ENCODE measurements around the gene FHIT. TPM values are rescaled to one million over a fixed set of nuclear protein-coding genes. Genes with fewer than 3 reads are reported as not detected.

Gene FHIT
- total and polyA plus RNA-seq, 7 donors: 2.4 to 10.2 (median 6.1) TPM

GRCh38 chr3:60754617-60755016 is 496.6 kb downstream of the FHIT start:
- H3K27me3 ChIP-seq: no peaks in the 10 kb centered on the region
- TF ChIP-seq EP300 (IDR thresholded peaks at IDR 0.05) (no peak), POLR2A (IDR thresholded peaks at IDR 0.05) (no peak), POLR2AphosphoS5 (IDR thresholded peaks at IDR 0.05) (no peak)
- TF ChIP-seq, protein P1, sequence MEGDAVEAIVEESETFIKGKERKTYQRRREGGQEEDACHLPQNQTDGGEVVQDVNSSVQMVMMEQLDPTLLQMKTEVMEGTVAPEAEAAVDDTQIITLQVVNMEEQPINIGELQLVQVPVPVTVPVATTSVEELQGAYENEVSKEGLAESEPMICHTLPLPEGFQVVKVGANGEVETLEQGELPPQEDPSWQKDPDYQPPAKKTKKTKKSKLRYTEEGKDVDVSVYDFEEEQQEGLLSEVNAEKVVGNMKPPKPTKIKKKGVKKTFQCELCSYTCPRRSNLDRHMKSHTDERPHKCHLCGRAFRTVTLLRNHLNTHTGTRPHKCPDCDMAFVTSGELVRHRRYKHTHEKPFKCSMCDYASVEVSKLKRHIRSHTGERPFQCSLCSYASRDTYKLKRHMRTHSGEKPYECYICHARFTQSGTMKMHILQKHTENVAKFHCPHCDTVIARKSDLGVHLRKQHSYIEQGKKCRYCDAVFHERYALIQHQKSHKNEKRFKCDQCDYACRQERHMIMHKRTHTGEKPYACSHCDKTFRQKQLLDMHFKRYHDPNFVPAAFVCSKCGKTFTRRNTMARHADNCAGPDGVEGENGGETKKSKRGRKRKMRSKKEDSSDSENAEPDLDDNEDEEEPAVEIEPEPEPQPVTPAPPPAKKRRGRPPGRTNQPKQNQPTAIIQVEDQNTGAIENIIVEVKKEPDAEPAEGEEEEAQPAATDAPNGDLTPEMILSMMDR (IDR thresholded peaks at IDR 0.05): no peak
- H3K36me3 ChIP-seq: no peaks in the 10 kb centered on the region
- no peaks in the 10 kb centered on the region for H3K4me1 ChIP-seq
- no peak for DNase-seq
- H3K4me3 ChIP-seq: no peak overlapping the region
- H3K27ac ChIP-seq: no peak overlapping the region
- 91 to 95% methylated on average over 1 of the region's 1 CpG for WGBS, 2 donors
- H3K9me3 ChIP-seq: peaks cover 0 to 5% (median 0%) of the 10 kb centered on the region in 4 donors
- intact Hi-C loops (cut with DNase I): no loop called here

GRCh38 chr3:60752809-60753208 is 498.4 kb downstream of the FHIT start:
- peaks cover 0 to 5% (median 0%) of the 10 kb centered on the region in 4 donors for H3K9me3 ChIP-seq
- H3K27me3 ChIP-seq: no peaks in the 10 kb centered on the region
- H3K4me1 ChIP-seq: no peaks in the 10 kb centered on the region
- H3K4me3 ChIP-seq: no peak overlapping the region
- TF ChIP-seq POLR2AphosphoS5 (IDR thresholded peaks at IDR 0.05) (no peak), EP300 (IDR thresholded peaks at IDR 0.05) (no peak), POLR2A (IDR thresholded peaks at IDR 0.05) (no peak)
- TF ChIP-seq, protein P1 (IDR thresholded peaks at IDR 0.05): no peak
- H3K27ac ChIP-seq: no peak overlapping the region
- intact Hi-C loops (cut with DNase I): no loop called here
- no peak for DNase-seq
- WGBS, 2 donors: 82 to 93% methylated on average over 3 of the region's 3 CpGs
- H3K36me3 ChIP-seq: no peaks in the 10 kb centered on the region

DNA sequence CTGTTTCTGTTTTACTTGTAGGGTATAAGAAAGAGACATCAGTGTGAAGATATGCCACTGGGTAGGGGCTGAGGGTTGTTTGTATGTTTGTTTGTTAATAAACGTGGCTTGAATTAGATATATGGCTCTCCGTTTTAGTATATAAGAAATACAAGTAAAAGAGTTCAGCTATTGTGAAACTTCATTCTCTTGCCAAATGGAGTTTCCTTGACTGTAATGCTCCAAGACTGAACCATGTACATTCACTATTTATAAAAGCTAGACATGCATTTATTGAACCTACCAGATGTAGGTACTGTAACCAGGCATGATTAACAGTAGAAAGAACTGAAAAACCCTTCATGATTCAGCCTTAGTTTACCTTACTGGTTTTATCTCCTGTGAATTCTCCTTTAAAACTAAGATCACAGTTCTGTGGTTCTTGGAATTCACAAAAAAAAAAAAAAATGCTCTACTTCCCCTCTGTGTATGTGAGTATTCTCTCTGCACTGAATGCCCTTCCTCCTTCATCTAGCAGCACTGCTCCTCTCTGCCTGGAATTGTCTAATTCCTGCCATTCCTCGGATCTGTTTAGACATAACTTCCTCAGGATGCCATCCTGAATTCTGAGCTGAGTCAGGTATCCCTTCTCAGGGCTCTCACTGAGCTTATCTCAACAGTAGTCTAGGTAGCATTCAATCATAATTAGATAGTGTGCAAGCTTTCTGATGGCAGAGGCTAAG is 504.4 kb downstream of the FHIT start:
- H3K4me3 ChIP-seq: no peak overlapping the region
- 73 to 81% methylated on average over 3 of the region's 3 CpGs for WGBS, 2 donors
- H3K27ac ChIP-seq: no peak overlapping the region
- no peaks in the 10 kb centered on the region for H3K36me3 ChIP-seq
- H3K9me3 ChIP-seq: peaks cover 0 to 5% (median 0%) of the 10 kb centered on the region in 4 donors
- no peaks in the 10 kb centered on the region for H3K4me1 ChIP-seq
- intact Hi-C loops (cut with DNase I): no loop called here
- H3K27me3 ChIP-seq: no peaks in the 10 kb centered on the region
- TF ChIP-seq POLR2AphosphoS5 (IDR thresholded peaks at IDR 0.05): no peak
- no peak for TF ChIP-seq POLR2A (IDR thresholded peaks at IDR 0.05)
- no peak for TF ChIP-seq EP300 (IDR thresholded peaks at IDR 0.05)
- TF ChIP-seq, protein P1 (IDR thresholded peaks at IDR 0.05): no peak
- no peak for DNase-seq

DNA sequence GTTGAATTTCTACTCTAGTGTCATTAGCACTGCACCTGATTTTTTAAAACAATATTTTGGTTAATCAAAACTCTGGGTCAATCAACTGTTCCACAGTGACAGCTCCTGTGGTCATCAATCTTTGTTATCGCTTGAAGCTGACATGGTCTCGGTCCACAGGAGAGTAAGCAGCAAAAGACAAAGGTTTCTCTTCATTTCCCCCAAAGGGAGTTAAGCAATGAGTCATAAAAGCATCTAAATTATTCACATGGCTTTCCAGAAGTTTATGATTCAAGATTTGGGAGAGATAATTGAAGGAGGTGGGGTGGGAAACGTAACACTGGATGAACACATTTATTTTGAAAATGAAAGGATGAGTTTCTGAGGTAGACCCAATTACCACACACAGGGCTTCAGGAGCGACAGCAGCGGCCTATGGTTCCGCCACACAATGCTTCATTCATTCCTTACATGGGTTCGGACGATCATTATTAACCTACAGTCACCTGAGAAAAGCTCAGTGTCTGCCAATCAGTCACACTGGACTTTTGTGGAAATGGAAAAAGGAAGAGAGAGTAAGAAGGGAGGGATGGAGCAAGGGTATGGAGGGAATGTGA is 505.1 kb downstream of the FHIT start:
- intact Hi-C loops (cut with DNase I): no loop called here
- WGBS, 2 donors: 92 to 93% methylated on average over 8 of the region's 8 CpGs

More for the DNA sequence above, 505.1 kb downstream of the FHIT start:
- DNase-seq: no peak
- Histone ChIP-seq H3K9me3 (peaks cover 0 to 5% (median 0%) of the 10 kb centered on the region in 4 donors), H3K4me3 (no peak overlapping the region), H3K36me3 (no peaks in the 10 kb centered on the region), H3K4me1 (no peaks in the 10 kb centered on the region), H3K27ac (no peak overlapping the region), H3K27me3 (no peaks in the 10 kb centered on the region)
- TF ChIP-seq, protein P1 (IDR thresholded peaks at IDR 0.05): no peak
- TF ChIP-seq POLR2AphosphoS5 (IDR thresholded peaks at IDR 0.05) (no peak), EP300 (IDR thresholded peaks at IDR 0.05) (no peak), POLR2A (IDR thresholded peaks at IDR 0.05) (no peak)
